Cardiac muscle cell (in vitro differentiated cells and primary cell): ENCODE results near the gene TMSB4Y. TPM values are rescaled to one million over a fixed set of nuclear protein-coding genes. Genes with fewer than 3 reads are reported as not detected.
A peak's percentile ranks its signal among the peaks of the same experiment; 100 is the strongest.

ENCODE experiments used
- DNase-seq, 2 donors: peaks; one replicate each; pipeline versions ENCODE4 v3.0.0 to v3.0.0-alpha.2; 2010 to 2017; ENCODE audit warnings: low read depth in 1 of 2, low spot score in 1 of 2
- H3K27ac ChIP-seq: fragments of 200-600 bp; sonication (generic); 2 replicates; pipeline ENCODE4 v1.5.1; 2016
- H3K27me3 ChIP-seq: fragments of 200-600 bp; sonication (generic); 2 replicates; pipeline ENCODE4 v1.6.0; 2016; ENCODE audit warnings: control low read depth
- H3K36me3 ChIP-seq: fragments of 200-600 bp; sonication (generic); 2 replicates; pipeline ENCODE4 v1.5.1; 2016; ENCODE audit warnings: control low read depth
- H3K4me1 ChIP-seq: fragments of 200-600 bp; sonication (generic); 2 replicates; pipeline ENCODE4 v1.8.1; 2017; ENCODE audit warnings: low read depth, mild to moderate bottlenecking, mixed run types
- H3K4me3 ChIP-seq: fragments of 200-600 bp; sonication (generic); 2 replicates; pipeline ENCODE4 v1.5.1; 2016; ENCODE audit warnings: mild to moderate bottlenecking
- H3K9me3 ChIP-seq: fragments of 200-600 bp; sonication (generic); 2 replicates; pipeline ENCODE4 v1.5.1; 2017; ENCODE audit warnings: low read depth, mild to moderate bottlenecking, control low read depth
- polyA plus RNA-seq: library from polyadenylated mRNA; unstranded; fragments of >200 nt; fragmentation: Nextera tagmentation; extraction: Ambion mirVana; gene quantifications from 2 replicates; pipeline ENCODE4 v1.2.1, GENCODE V29; 2016
- total RNA-seq: library from RNA; depleted of rRNA; stranded (reverse); fragments of >200 nt; gene quantifications from 2 replicates; pipeline ENCODE4 v1.2.3, GENCODE V29; 2016
- TF ChIP-seq, protein P1 (sequence below): IDR thresholded peaks from 2 replicates; pipeline ENCODE4 v1.5.1; 2012; ENCODE audit warnings: low read depth, mild to moderate bottlenecking, low read length

TMSB4Y gene
- total and polyA plus RNA-seq, 2 experiments from 2014 or later = not detected

GRCh38 chrY:13705197-13705596 is 1.5 kb downstream of the TMSB4Y start:
- Histone ChIP-seq H3K4me1 (no peaks in the 10 kb centered on the region), H3K36me3 (no peaks in the 10 kb centered on the region), H3K9me3 (no peaks in the 10 kb centered on the region), H3K27ac (no peak overlapping the region), H3K4me3 (no peak overlapping the region), H3K27me3 (no peaks in the 10 kb centered on the region)
- DNase-seq = no peak
- TF ChIP-seq, protein P1, sequence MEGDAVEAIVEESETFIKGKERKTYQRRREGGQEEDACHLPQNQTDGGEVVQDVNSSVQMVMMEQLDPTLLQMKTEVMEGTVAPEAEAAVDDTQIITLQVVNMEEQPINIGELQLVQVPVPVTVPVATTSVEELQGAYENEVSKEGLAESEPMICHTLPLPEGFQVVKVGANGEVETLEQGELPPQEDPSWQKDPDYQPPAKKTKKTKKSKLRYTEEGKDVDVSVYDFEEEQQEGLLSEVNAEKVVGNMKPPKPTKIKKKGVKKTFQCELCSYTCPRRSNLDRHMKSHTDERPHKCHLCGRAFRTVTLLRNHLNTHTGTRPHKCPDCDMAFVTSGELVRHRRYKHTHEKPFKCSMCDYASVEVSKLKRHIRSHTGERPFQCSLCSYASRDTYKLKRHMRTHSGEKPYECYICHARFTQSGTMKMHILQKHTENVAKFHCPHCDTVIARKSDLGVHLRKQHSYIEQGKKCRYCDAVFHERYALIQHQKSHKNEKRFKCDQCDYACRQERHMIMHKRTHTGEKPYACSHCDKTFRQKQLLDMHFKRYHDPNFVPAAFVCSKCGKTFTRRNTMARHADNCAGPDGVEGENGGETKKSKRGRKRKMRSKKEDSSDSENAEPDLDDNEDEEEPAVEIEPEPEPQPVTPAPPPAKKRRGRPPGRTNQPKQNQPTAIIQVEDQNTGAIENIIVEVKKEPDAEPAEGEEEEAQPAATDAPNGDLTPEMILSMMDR = no peak

DNA sequence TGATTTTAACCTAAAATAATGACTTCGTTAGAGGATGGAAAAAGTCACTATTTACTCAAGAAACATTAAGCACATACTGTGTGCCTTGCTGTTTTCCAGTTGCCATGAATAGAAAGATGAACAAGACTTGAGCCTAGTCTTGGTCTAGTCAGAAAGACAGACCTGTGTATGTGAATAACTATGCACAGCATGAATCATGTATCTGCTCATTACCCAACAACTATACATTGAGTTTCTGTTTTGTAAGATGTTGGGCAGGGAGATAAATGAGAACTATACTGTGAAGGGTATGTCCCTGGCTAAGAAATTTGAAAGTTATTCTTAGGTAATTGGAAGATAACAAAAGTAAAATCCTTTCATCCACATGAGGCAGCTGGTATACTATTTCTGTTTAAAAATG is 4.3 kb downstream of the TMSB4Y start:
- no peak for DNase-seq
- no peaks in the 10 kb centered on the region for H3K9me3 ChIP-seq
- H3K4me1 ChIP-seq = no peaks in the 10 kb centered on the region
- no peak overlapping the region for H3K4me3 ChIP-seq
- H3K27me3 ChIP-seq = no peaks in the 10 kb centered on the region
- no peak overlapping the region for H3K27ac ChIP-seq
- H3K36me3 ChIP-seq = no peaks in the 10 kb centered on the region
- TF ChIP-seq, protein P1 = no peak

DNA sequence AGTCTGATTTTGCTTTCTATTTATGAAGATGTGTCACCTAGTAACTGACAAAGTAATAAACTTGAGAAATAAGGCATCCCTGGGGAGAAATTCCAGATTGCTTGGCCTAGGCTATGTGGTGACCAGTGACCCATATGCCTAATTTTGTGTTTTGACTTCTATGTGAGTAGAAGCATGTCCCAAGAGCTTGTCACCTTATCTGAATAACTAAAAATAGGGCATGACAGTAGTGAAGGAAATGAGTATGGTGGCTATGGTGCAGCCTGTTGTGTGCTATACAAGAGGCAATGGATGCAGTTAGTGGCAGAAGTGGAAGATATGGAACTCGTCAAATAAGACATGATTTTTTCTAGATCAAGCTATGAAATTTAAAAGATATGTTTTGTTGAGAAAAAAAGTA is 15.3 kb downstream of the TMSB4Y start:
- H3K27me3 ChIP-seq = no peaks in the 10 kb centered on the region

DNA sequence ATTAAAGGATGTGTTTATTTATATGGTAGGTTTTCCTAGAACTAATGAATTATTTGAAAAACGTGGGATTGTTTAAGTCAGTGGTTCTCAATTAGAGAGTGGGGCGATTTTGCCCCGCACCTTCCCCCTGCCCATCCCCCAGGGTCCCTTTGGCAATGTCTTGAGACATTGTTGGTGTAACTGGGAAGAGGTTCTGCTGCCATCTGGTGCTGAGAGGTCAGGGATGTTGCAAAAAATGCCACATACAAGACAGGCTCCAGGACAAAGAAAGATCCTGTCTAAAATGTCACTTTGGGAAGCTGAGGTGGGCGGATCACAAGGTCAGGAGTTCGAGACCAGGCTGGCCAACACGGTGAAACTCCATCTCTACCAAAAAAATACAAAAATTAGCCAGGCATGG is 25.8 kb downstream of the TMSB4Y start:
- H3K4me3 ChIP-seq = no peak overlapping the region
- no peaks in the 10 kb centered on the region for H3K9me3 ChIP-seq
- H3K36me3 ChIP-seq = no peaks in the 10 kb centered on the region
- TF ChIP-seq, protein P1 = no peak
- H3K27me3 ChIP-seq = no peaks in the 10 kb centered on the region
- no peaks in the 10 kb centered on the region for H3K4me1 ChIP-seq
- no peak for DNase-seq
- H3K27ac ChIP-seq = no peak overlapping the region

More for the DNA sequence above, 15.3 kb downstream of the TMSB4Y start:
- no peak overlapping the region for H3K27ac ChIP-seq
- no peaks in the 10 kb centered on the region for H3K4me1 ChIP-seq
- TF ChIP-seq, protein P1 = no peak
- H3K9me3 ChIP-seq = no peaks in the 10 kb centered on the region
- H3K36me3 ChIP-seq = no peaks in the 10 kb centered on the region
- no peak overlapping the region for H3K4me3 ChIP-seq
- no peak for DNase-seq

GRCh38 chrY:13738618-13739017 is 34.9 kb downstream of the TMSB4Y start:
- Histone ChIP-seq H3K27me3 (no peaks in the 10 kb centered on the region), H3K4me1 (no peaks in the 10 kb centered on the region), H3K9me3 (no peaks in the 10 kb centered on the region), H3K27ac (no peak overlapping the region), H3K4me3 (no peak overlapping the region), H3K36me3 (no peaks in the 10 kb centered on the region)
- TF ChIP-seq, protein P1 = peak; percentile 22
- DNase-seq = peak in 1 of 2 donors; percentile 9
